ENCODE data around the gene ARHGAP24.

- TF ChIP-seq CTCF (IDR thresholded peaks at IDR 0.05; ENCODE audit: low read depth, low read length, missing input control), result no peak
- no peak for TF ChIP-seq ZBTB33 (IDR thresholded peaks at IDR 0.05)
- no peak for TF ChIP-seq YY1 (IDR thresholded peaks at IDR 0.05)
- no peak for TF ChIP-seq GABPA (IDR thresholded peaks at IDR 0.05 in 1 of 2, conservative IDR thresholded peaks at IDR 0.05 in 1 of 2)
- TF ChIP-seq TAF1 (conservative IDR thresholded peaks at IDR 0.05), result no peak
- no peak for TF ChIP-seq RAD21 (IDR thresholded peaks at IDR 0.05)
- TF ChIP-seq EGR1 (IDR thresholded peaks at IDR 0.05; ENCODE audit: low read depth in 2 of 2), result no peak
Observed at GRCh38 chr4:85722401-85722800, 247.5 kb downstream of the ARHGAP24 start.

All from liver (tissue), 3 donors.